HS-27A (cell line): ENCODE data around the gene TP53RK.

ENCODE experiments used
- DNase-seq: peaks from one replicate; pipeline ENCODE4 v3.0.0-alpha.2; 2012; ENCODE audit warnings: low read depth, missing footprints

The TP53RK gene

GRCh38 chr20:46689082-46689753, at the start of gene TP53RK:
Gene TP53RK (minus strand): TSS chr20:46689444. CDS start chr20:46689414, 30 bp downstream.
- DNase-seq = peak; percentile 100

GRCh38 chr20:46735436-46735835, 46.2 kb upstream of the TP53RK start:
- DNase-seq = no peak

GRCh38 chr20:46731770-46732169, 42.5 kb upstream of the TP53RK start:
- DNase-seq = no peak

GRCh38 chr20:46725186-46726165, 36.2 kb upstream of the TP53RK start:
- no peak for DNase-seq

GRCh38 chr20:46724343-46724959, 35.2 kb upstream of the TP53RK start:
- no peak for DNase-seq

GRCh38 chr20:46723039-46723438, 33.8 kb upstream of the TP53RK start:
- DNase-seq = no peak

GRCh38 chr20:46722450-46722849, 33.2 kb upstream of the TP53RK start:
- no peak for DNase-seq

GRCh38 chr20:46721476-46721875, 32.2 kb upstream of the TP53RK start:
- no peak for DNase-seq

GRCh38 chr20:46720776-46721425, 31.7 kb upstream of the TP53RK start:
- DNase-seq = no peak

- DNase-seq = no peak
These were observed 30.8 kb upstream of the TP53RK start for GRCh38 chr20:46720019-46720418.

- DNase-seq = no peak
These were observed 28.7 kb upstream of the TP53RK start for GRCh38 chr20:46717818-46718541.

GRCh38 chr20:46715292-46715756, 26.1 kb upstream of the TP53RK start:
- DNase-seq = no peak

GRCh38 chr20:46713957-46714834, 25.0 kb upstream of the TP53RK start:
- DNase-seq = no peak

- DNase-seq = no peak
These were observed 22.9 kb upstream of the TP53RK start for GRCh38 chr20:46712056-46712636.

GRCh38 chr20:46710153-46710913, 21.1 kb upstream of the TP53RK start:
- no peak for DNase-seq

- no peak for DNase-seq
These were observed 20.4 kb upstream of the TP53RK start, which contains the start of gene SLC2A10 for GRCh38 chr20:46709459-46710152. Gene SLC2A10 (plus strand): TSS chr20:46709649. CDS start chr20:46709737, 88 bp downstream.

GRCh38 chr20:46709055-46709458, 19.8 kb upstream of the TP53RK start:
- DNase-seq = no peak

- DNase-seq = no peak
These were observed 19.1 kb upstream of the TP53RK start for GRCh38 chr20:46708172-46708860.
